Heart left ventricle (tissue), 16 donors: Measurements from ENCODE around the gene SELE. TPM values are rescaled to one million over a fixed set of nuclear protein-coding genes. Genes with fewer than 3 reads are reported as not detected.

Source experiments
- ATAC-seq, 4 donors: fragments of 200-7000 bp; cut with Tn5 transposase; one replicate each; pipeline ENCODE4 v1.9.1; 2020 to 2022; ENCODE audit warnings: moderate library complexity in 4 of 4, mild to moderate bottlenecking in 3 of 4, moderate number of reproducible peaks in 1 of 4
- DNase-seq, 5 donors: peaks; one replicate each; pipeline ENCODE4 v3.0.0-alpha.2; 2020
- H3K27ac ChIP-seq, 12 donors: fragments of 200-600 bp; sonication (generic) in 4 of 12; one replicate each; pipeline versions ENCODE4 v1.5.0 to v1.8.0; 2016 to 2022; ENCODE audit warnings: mild to moderate bottlenecking in 2 of 12
- H3K27me3 ChIP-seq, 9 donors: fragments of 200-600 bp; sonication (generic) in 2 of 9; one replicate each; pipeline versions ENCODE4 v1.5.1 to v1.8.0; 2016 to 2022; ENCODE audit warnings: mild to moderate bottlenecking in 3 of 9
- H3K36me3 ChIP-seq, 9 donors: fragments of 200-600 bp; sonication (generic) in 2 of 9; one replicate each; pipeline versions ENCODE4 v1.5.0 to v1.8.0; 2018 to 2022; ENCODE audit warnings: mild to moderate bottlenecking in 2 of 9
- H3K4me1 ChIP-seq, 12 donors: fragments of 200-600 bp; sonication (generic) in 4 of 12; one replicate each; pipeline versions ENCODE4 v1.5.0 to v1.8.0; 2016 to 2022; ENCODE audit warnings: mild to moderate bottlenecking in 3 of 12
- H3K4me3 ChIP-seq, 12 donors: fragments of 200-600 bp; sonication (generic) in 4 of 12; one replicate each; pipeline versions ENCODE4 v1.5.0 to v1.8.0; 2017 to 2022; ENCODE audit warnings: mild to moderate bottlenecking in 9 of 12, moderate library complexity in 4 of 12
- H3K9me3 ChIP-seq, 12 donors: fragments of 200-600 bp; sonication (generic) in 4 of 12; one replicate each; pipeline versions ENCODE4 v1.5.0 to v1.8.0; 2016 to 2022; ENCODE audit warnings: mild to moderate bottlenecking in 1 of 12
- CTCF ChIP-seq, 12 donors: fragments of 200-600 bp; sonication (generic) in 4 of 12; IDR thresholded peaks; one replicate each; pipeline versions ENCODE4 v1.5.0 to v1.8.0; 2018 to 2022; ENCODE audit warnings: antibody characterized with exemption in 12 of 12, mild to moderate bottlenecking in 5 of 12
- POLR2A ChIP-seq, 2 donors: fragments of 450-650 bp; IDR thresholded peaks; one replicate each; pipeline ENCODE4 v1.6.1; 2017; ENCODE audit warnings: antibody characterized with exemption in 2 of 2, mild to moderate bottlenecking in 2 of 2, moderate library complexity in 2 of 2
- WGBS, 4 donors: extraction: QIAGEN DNeasy Blood & Tissue Kit in 2 of 4; methylation state at CpG; one replicate each; pipeline versions ENCODE4 v1.1.5 to v1.1.7; 2013 to 2018; 5-methylcytosine and 5-hydroxymethylcytosine counted together
- intact Hi-C, 10 donors: fragments of 100-400 bp; cut with DNase I; formaldehyde crosslinking; loops; one replicate each; pipeline versions ENCODE4 v1.11.1 to v1.14.2; 2022
- polyA plus RNA-seq, 2 donors: library from polyadenylated mRNA; stranded (reverse); fragments of 200-250 nt; gene quantifications; one replicate each; pipeline ENCODE4 v1.2.3, GENCODE V29; 2013
- total RNA-seq, 9 donors: library from RNA; depleted of rRNA in 2 of 9; stranded (reverse); fragments of >200 nt in 2 of 9; fragmentation: NEBNext Ultra II Directional in 3 of 9; extraction: Animal tissue kit (Norgen Biotek cat#: 25700) in 3 of 9; gene quantifications; one replicate each; pipeline versions ENCODE4 v1.1.0 to v1.2.4, GENCODE V29; 2016 to 2023
- donor health status: ischemic (EF 13 %, LVEDD 7.1; RV severe dilation, severe dysfunction).
- donor health status: healthy with polysubstance abuse.
- donor health status: DM: no; HTN: yes; CAD: no.
- donor health status: DM: no; HTN: no; CAD: no.
- donor health status: ischemic (EF 25% LVEDD 6.9; RV normal size, moderate dysfunction).
- donor health status: ischemic (EF 25% LVEDD 5.7; RV mildly dilated, moderate dysfunction).
- donor health status: healthy.
- donor health status: DM: yes; HTN: yes; CAD: no.
- donor health status: ischemic (EF 35%, LVEDD 5.7; RV mildly dilated, moderate dysfunction).
- donor health status: nonischemic (EF 11% LVEDD 7.7; RV severe dilation, severe dysfunction).
- donor health status: DM: yes; HTN: yes; CAD: no.
- donor health status: PGD.
- donor health status: ischemic (EF 29% LVEDD 5.4; RV normal size, mild dysfunction).
- donor health status: nonischemic (EF 23%, LVEDD 6.1; RV moderate dilation, normal function).

Gene SELE
- total and polyA plus RNA-seq, 11 donors = 0.63 to 21.5 (median 2.4) TPM

- DNase-seq = no peak
- no peak for ATAC-seq
- WGBS, 4 donors = 52 to 72% (median 67%) methylated on average over 3 of the region's 3 CpGs
- no peaks in the 10 kb centered on the region for H3K4me1 ChIP-seq
- H3K27me3 ChIP-seq = no peaks in the 10 kb centered on the region
- H3K4me3 ChIP-seq = no peak overlapping the region
- H3K27ac ChIP-seq = no peak overlapping the region
- no peaks in the 10 kb centered on the region for H3K36me3 ChIP-seq
- intact Hi-C loops = no loop called here
- TF ChIP-seq POLR2A (IDR thresholded peaks at IDR 0.05) = no peak
- no peak for TF ChIP-seq CTCF (IDR thresholded peaks at IDR 0.05)
- H3K9me3 ChIP-seq = no peaks in the 10 kb centered on the region
These were observed 42.6 kb upstream of the SELE start for GRCh38 chr1:169776440-169776839.

- H3K27ac ChIP-seq = no peak overlapping the region
- intact Hi-C loops = no loop called here
- 89 to 100% (median 95%) methylated on average over 2 of the region's 2 CpGs for WGBS, 4 donors
These were observed 34.3 kb upstream of the SELE start for GRCh38 chr1:169768161-169768560.

GRCh38 chr1:169765580-169766331 is 31.9 kb upstream of the SELE start:
- Histone ChIP-seq H3K27ac (no peak overlapping the region), H3K4me3 (no peak overlapping the region), H3K9me3 (no peaks in the 10 kb centered on the region), H3K4me1 (no peaks in the 10 kb centered on the region), H3K27me3 (peaks cover 0 to 9% (median 0%) of the 10 kb centered on the region in 9 donors), H3K36me3 (no peaks in the 10 kb centered on the region)
- ATAC-seq (no peak), DNase-seq (no peak)
- TF ChIP-seq CTCF (IDR thresholded peaks at IDR 0.05) (no peak), POLR2A (IDR thresholded peaks at IDR 0.05) (no peak)
- intact Hi-C loops = no loop called here
- WGBS, 4 donors = 87 to 89% (median 88%) methylated on average over 7 of the region's 7 CpGs

More at GRCh38 chr1:169768161-169768560, 34.3 kb upstream of the SELE start:
- Histone ChIP-seq H3K9me3 (no peaks in the 10 kb centered on the region), H3K4me1 (no peaks in the 10 kb centered on the region), H3K36me3 (no peaks in the 10 kb centered on the region), H3K4me3 (no peak overlapping the region), H3K27me3 (peaks cover 0 to 9% (median 0%) of the 10 kb centered on the region in 9 donors)
- ATAC-seq (no peak), DNase-seq (no peak)
- TF ChIP-seq POLR2A (IDR thresholded peaks at IDR 0.05) (no peak), CTCF (IDR thresholded peaks at IDR 0.05) (no peak)

- DNase-seq (no peak), ATAC-seq (no peak)
- intact Hi-C loops = no loop called here
- Histone ChIP-seq H3K4me1 (no peaks in the 10 kb centered on the region), H3K4me3 (no peak overlapping the region), H3K9me3 (no peaks in the 10 kb centered on the region), H3K27me3 (peaks cover 0 to 9% (median 0%) of the 10 kb centered on the region in 9 donors), H3K36me3 (no peaks in the 10 kb centered on the region), H3K27ac (no peak overlapping the region)
- WGBS, 4 donors = 72 to 84% (median 75%) methylated on average over 1 of the region's 1 CpG
- TF ChIP-seq POLR2A (IDR thresholded peaks at IDR 0.05) = no peak
- TF ChIP-seq CTCF (IDR thresholded peaks at IDR 0.05) = no peak
These were observed 31.0 kb upstream of the SELE start for GRCh38 chr1:169764919-169765318.
